Activated CD4-positive, alpha-beta T cell treated with anti-CD3 and anti-CD28 coated beads, Interleukin-2, amount 10 ng/mL, durations not matched to agents 24 days and 14 days (primary cell): ENCODE results near the gene KCNIP3. TPM values are rescaled to one million over a fixed set of nuclear protein-coding genes. Genes with fewer than 3 reads are reported as not detected.
"Not testable (repeated sequence)": the region's sequence is repeated elsewhere in the genome, so short reads cannot be mapped to it uniquely, and the experiment has no call there.

Source experiments
- DNase-seq: peaks from one replicate; pipeline ENCODE4 v3.0.0; 2022
- H3K27ac Mint-ChIP-seq: one replicate; pipeline ENCODE4 v1.8.0; 2022; ENCODE audit warnings: mild to moderate bottlenecking, mixed read lengths
- H3K27me3 Mint-ChIP-seq: one replicate; pipeline ENCODE4 v1.8.0; 2022; ENCODE audit warnings: mixed read lengths
- H3K36me3 Mint-ChIP-seq: one replicate; pipeline ENCODE4 v1.8.0; 2022; ENCODE audit warnings: low read depth, mild to moderate bottlenecking, mixed read lengths
- H3K4me1 Mint-ChIP-seq: one replicate; pipeline ENCODE4 v1.8.0; 2021; ENCODE audit warnings: mixed read lengths
- H3K4me3 Mint-ChIP-seq: one replicate; pipeline ENCODE4 v1.8.0; 2022; ENCODE audit warnings: mild to moderate bottlenecking, moderate library complexity, mixed read lengths
- H3K9me3 Mint-ChIP-seq: one replicate; pipeline ENCODE4 v1.8.0; 2021; ENCODE audit warnings: mixed read lengths
- intact Hi-C: fragments of 100-400 bp; cut with micrococcal nuclease; formaldehyde crosslinking; loops from one replicate; pipeline ENCODE4 v1.15.1; 2023
- total RNA-seq: library from RNA; stranded (reverse); gene quantifications from 2 replicates; pipeline ENCODE4 v1.2.3, GENCODE V29; 2022

The KCNIP3 gene
- total RNA-seq, 1 donor from 2014 or later: not detected

GRCh38 chr2:95372845-95373244 is 75.7 kb downstream of the KCNIP3 start:
- DNase-seq: no peak
- Mint-ChIP-seq H3K4me3 (no peak overlapping the region), H3K36me3 (no peaks in the 10 kb centered on the region), H3K27ac (no peak overlapping the region), H3K9me3 (no peaks in the 10 kb centered on the region), H3K27me3 (peaks cover 2% of the 10 kb centered on the region), H3K4me1 (peaks cover 2% of the 10 kb centered on the region)
- intact Hi-C loops: no loop called here

GRCh38 chr2:95374029-95374428 is 76.9 kb downstream of the KCNIP3 start:
- no peak for DNase-seq
- H3K27me3 Mint-ChIP-seq: peaks cover 2% of the 10 kb centered on the region
- peaks cover 2% of the 10 kb centered on the region for H3K4me1 Mint-ChIP-seq
- H3K9me3 Mint-ChIP-seq: no peaks in the 10 kb centered on the region
- intact Hi-C loops: no loop called here
- H3K36me3 Mint-ChIP-seq: no peaks in the 10 kb centered on the region
- no peak overlapping the region for H3K4me3 Mint-ChIP-seq
- no peak overlapping the region for H3K27ac Mint-ChIP-seq

- intact Hi-C loops: no loop called here
- Mint-ChIP-seq H3K4me3 (no peak overlapping the region), H3K4me1 (peaks cover 2% of the 10 kb centered on the region), H3K27ac (no peak overlapping the region), H3K36me3 (no peaks in the 10 kb centered on the region), H3K9me3 (no peaks in the 10 kb centered on the region), H3K27me3 (peaks cover 2% of the 10 kb centered on the region)
- DNase-seq: no peak
Observed at GRCh38 chr2:95374451-95374920, 77.3 kb downstream of the KCNIP3 start.

GRCh38 chr2:95374921-95375471 is 77.8 kb downstream of the KCNIP3 start:
- Mint-ChIP-seq H3K4me1 (peaks cover 2% of the 10 kb centered on the region), H3K36me3 (no peaks in the 10 kb centered on the region), H3K27ac (no peak overlapping the region), H3K4me3 (no peak overlapping the region), H3K27me3 (peaks cover 2% of the 10 kb centered on the region), H3K9me3 (no peaks in the 10 kb centered on the region)
- DNase-seq: no peak
- intact Hi-C loops: no loop called here

GRCh38 chr2:95375532-95376150 is 78.5 kb downstream of the KCNIP3 start:
- Mint-ChIP-seq H3K36me3 (no peaks in the 10 kb centered on the region), H3K4me1 (peaks cover 2% of the 10 kb centered on the region), H3K27ac (no peak overlapping the region), H3K4me3 (no peak overlapping the region), H3K9me3 (no peaks in the 10 kb centered on the region), H3K27me3 (peaks cover 2% of the 10 kb centered on the region)
- no peak for DNase-seq
- intact Hi-C loops: no loop called here

GRCh38 chr2:95376311-95377215 is 79.4 kb downstream of the KCNIP3 start:
- H3K27ac Mint-ChIP-seq: no peak overlapping the region
- no peak for DNase-seq
- no peaks in the 10 kb centered on the region for H3K27me3 Mint-ChIP-seq
- H3K36me3 Mint-ChIP-seq: no peaks in the 10 kb centered on the region
- H3K4me3 Mint-ChIP-seq: no peak overlapping the region
- intact Hi-C loops: no loop called here
- H3K4me1 Mint-ChIP-seq: peaks cover 2% of the 10 kb centered on the region
- H3K9me3 Mint-ChIP-seq: no peaks in the 10 kb centered on the region

GRCh38 chr2:95377216-95378123 is 80.3 kb downstream of the KCNIP3 start:
- intact Hi-C loops: no loop called here
- H3K4me1 Mint-ChIP-seq: peaks cover 2% of the 10 kb centered on the region
- no peaks in the 10 kb centered on the region for H3K27me3 Mint-ChIP-seq
- no peak for DNase-seq
- H3K27ac Mint-ChIP-seq: no peak overlapping the region
- H3K9me3 Mint-ChIP-seq: no peaks in the 10 kb centered on the region
- no peak overlapping the region for H3K4me3 Mint-ChIP-seq
- no peaks in the 10 kb centered on the region for H3K36me3 Mint-ChIP-seq

GRCh38 chr2:95378281-95378680 is 81.1 kb downstream of the KCNIP3 start:
- H3K27me3 Mint-ChIP-seq, H3K9me3 Mint-ChIP-seq, H3K27ac Mint-ChIP-seq, H3K4me3 Mint-ChIP-seq, H3K36me3 Mint-ChIP-seq, H3K4me1 Mint-ChIP-seq, DNase-seq, intact Hi-C loops: not testable (repeated sequence)

GRCh38 chr2:95379371-95379831 is 82.3 kb downstream of the KCNIP3 start:
- H3K9me3 Mint-ChIP-seq: no peaks in the 10 kb centered on the region

GRCh38 chr2:95380280-95380679 is 83.1 kb downstream of the KCNIP3 start:
- intact Hi-C loops: no loop called here
- Mint-ChIP-seq H3K27ac (no peak overlapping the region), H3K9me3 (no peaks in the 10 kb centered on the region), H3K36me3 (no peaks in the 10 kb centered on the region), H3K4me3 (no peak overlapping the region), H3K27me3 (no peaks in the 10 kb centered on the region), H3K4me1 (no peaks in the 10 kb centered on the region)
- DNase-seq: no peak

More at GRCh38 chr2:95379371-95379831, 82.3 kb downstream of the KCNIP3 start:
- H3K36me3 Mint-ChIP-seq: no peaks in the 10 kb centered on the region
- H3K4me1 Mint-ChIP-seq: peaks cover 2% of the 10 kb centered on the region
- no peak overlapping the region for H3K4me3 Mint-ChIP-seq
- H3K27me3 Mint-ChIP-seq: no peaks in the 10 kb centered on the region
- H3K27ac Mint-ChIP-seq: no peak overlapping the region
- no peak for DNase-seq
- intact Hi-C loops: no loop called here

GRCh38 chr2:95380731-95381130 is 83.6 kb downstream of the KCNIP3 start:
- Mint-ChIP-seq H3K4me1 (no peaks in the 10 kb centered on the region), H3K27me3 (no peaks in the 10 kb centered on the region), H3K4me3 (no peak overlapping the region), H3K9me3 (no peaks in the 10 kb centered on the region), H3K27ac (no peak overlapping the region), H3K36me3 (no peaks in the 10 kb centered on the region)
- intact Hi-C loops: no loop called here
- DNase-seq: no peak

- no peaks in the 10 kb centered on the region for H3K27me3 Mint-ChIP-seq
- DNase-seq: no peak
- H3K4me3 Mint-ChIP-seq: no peak overlapping the region
- no peaks in the 10 kb centered on the region for H3K9me3 Mint-ChIP-seq
- intact Hi-C loops: no loop called here
- H3K36me3 Mint-ChIP-seq: no peaks in the 10 kb centered on the region
- H3K4me1 Mint-ChIP-seq: no peaks in the 10 kb centered on the region
- no peak overlapping the region for H3K27ac Mint-ChIP-seq
Observed at GRCh38 chr2:95381212-95382191, 84.4 kb downstream of the KCNIP3 start.
